22Rv1 (cell line): ENCODE results near the gene HK2.

ENCODE experiments used
- CTCF ChIP-seq: fragments of 450-650 bp; IDR thresholded peaks from 2 replicates; pipeline ENCODE4 v1.5.1; 2017; ENCODE audit warnings: mild to moderate bottlenecking
- ZFX ChIP-seq: fragments of 450-650 bp; IDR thresholded peaks from 2 replicates; pipeline ENCODE4 v1.6.1; 2017; ENCODE audit warnings: antibody characterized with exemption, borderline replicate concordance

GRCh38 chr2:74882299-74882687 lies 48.4 kb downstream of the HK2 start:
- TF ChIP-seq CTCF = no peak
- no peak for TF ChIP-seq ZFX
